ENCODE measurements around the gene AKR1D1.

Gene AKR1D1

GRCh38 chr7:138092486-138093028, 16.3 kb downstream of the AKR1D1 start:
- Histone ChIP-seq H3K36me3 (ENCODE audit: insufficient read depth, low read length) (no peaks in the 10 kb centered on the region), H3K27me3 (ENCODE audit: insufficient read depth, low read length, poor library complexity) (no peaks in the 10 kb centered on the region), H3K9ac (ENCODE audit: low read depth, low read length) (no peak overlapping the region), H2AFZ (ENCODE audit: low read depth, low read length) (no peak overlapping the region), H3K9me3 (ENCODE audit: insufficient read depth, low read length, severe bottlenecking) (no peaks in the 10 kb centered on the region), H3K4me1 (ENCODE audit: insufficient read depth, low read length) (no peaks in the 10 kb centered on the region), H4K20me1 (ENCODE audit: insufficient read depth, low read length) (no peaks in the 10 kb centered on the region), H3K27ac (ENCODE audit: low read length) (no peak overlapping the region), H3K4me3 (ENCODE audit: low read depth in 1 of 2, low read length in 2 of 2) (no peak overlapping the region), H3K4me2 (ENCODE audit: insufficient read depth, low read length) (no peak overlapping the region), H3K79me2 (ENCODE audit: insufficient read depth, low read length) (no peaks in the 10 kb centered on the region)
- DNase-seq (no peak), ATAC-seq (ENCODE audit: insufficient read depth, low read depth) (no peak)
- TF ChIP-seq CTCF (IDR thresholded peaks at IDR 0.05; ENCODE audit: borderline replicate concordance, extremely low read depth, low read length, poor library complexity, severe bottlenecking) (no peak), EZH2 (IDR thresholded peaks at IDR 0.05; ENCODE audit: borderline replicate concordance, low read depth, low read length, severe bottlenecking) (no peak)

DNA sequence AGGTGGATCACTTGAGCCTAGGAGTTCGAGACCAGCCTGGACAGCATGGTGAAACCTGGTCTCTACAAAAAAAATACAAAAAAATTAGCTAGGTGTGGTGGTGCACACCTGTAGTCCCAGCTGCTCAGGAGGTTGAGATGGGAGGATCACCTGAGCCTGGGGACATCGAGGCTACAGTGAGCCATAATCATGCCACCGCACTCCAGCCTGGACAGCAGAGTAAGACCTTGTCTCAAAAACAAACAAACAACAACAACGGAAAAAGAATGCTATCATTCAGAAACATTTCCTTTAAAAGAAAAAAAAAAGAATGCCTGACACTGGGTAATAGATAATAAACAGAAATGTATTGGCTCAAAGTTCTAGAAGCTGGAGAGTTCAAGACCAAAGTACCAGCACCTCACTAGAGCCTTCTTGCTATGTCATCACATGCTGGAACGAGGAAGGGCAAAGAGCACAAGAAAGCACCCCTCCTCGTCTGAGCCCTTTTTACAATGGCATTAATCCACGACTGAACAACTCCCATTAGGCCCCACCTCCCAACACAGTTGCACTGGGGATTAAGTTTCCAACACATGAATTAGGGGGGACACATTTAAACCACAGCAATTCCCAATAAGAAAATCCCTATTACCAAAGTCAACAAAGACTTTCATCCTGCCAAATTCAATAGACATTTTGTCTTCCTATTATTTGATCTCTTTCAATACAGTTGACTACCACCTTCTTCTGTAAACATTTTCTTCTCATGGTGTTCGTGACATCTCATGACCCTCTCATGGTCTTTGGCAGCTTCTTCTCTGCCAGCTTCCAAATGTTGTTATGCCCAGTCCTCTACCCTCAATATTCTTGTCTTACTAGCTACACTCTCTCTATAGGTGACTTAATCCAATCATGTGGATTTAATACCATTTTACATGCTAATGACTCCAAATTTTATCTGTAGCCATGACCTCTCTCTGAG, 20.0 kb downstream of the AKR1D1 start:
- no peak for DNase-seq
- no peak for ATAC-seq (ENCODE audit: insufficient read depth, low read depth)
- Histone ChIP-seq H3K4me3 (ENCODE audit: low read depth in 1 of 2, low read length in 2 of 2) (no peak overlapping the region), H3K79me2 (ENCODE audit: insufficient read depth, low read length) (no peaks in the 10 kb centered on the region), H3K27ac (ENCODE audit: low read length) (no peak overlapping the region), H2AFZ (ENCODE audit: low read depth, low read length) (no peak overlapping the region), H3K4me1 (ENCODE audit: insufficient read depth, low read length) (no peaks in the 10 kb centered on the region), H3K4me2 (ENCODE audit: insufficient read depth, low read length) (no peak overlapping the region), H3K9me3 (ENCODE audit: insufficient read depth, low read length, severe bottlenecking) (no peaks in the 10 kb centered on the region), H3K9ac (ENCODE audit: low read depth, low read length) (no peak overlapping the region), H4K20me1 (ENCODE audit: insufficient read depth, low read length) (no peaks in the 10 kb centered on the region), H3K36me3 (ENCODE audit: insufficient read depth, low read length) (no peaks in the 10 kb centered on the region), H3K27me3 (ENCODE audit: insufficient read depth, low read length, poor library complexity) (no peaks in the 10 kb centered on the region)
- no peak for TF ChIP-seq CTCF (IDR thresholded peaks at IDR 0.05; ENCODE audit: borderline replicate concordance, extremely low read depth, low read length, poor library complexity, severe bottlenecking)
- TF ChIP-seq EZH2 (IDR thresholded peaks at IDR 0.05; ENCODE audit: borderline replicate concordance, low read depth, low read length, severe bottlenecking), result no peak

GRCh38 chr7:138097064-138097741, 20.9 kb downstream of the AKR1D1 start:
- no peaks in the 10 kb centered on the region for H3K79me2 ChIP-seq (ENCODE audit: insufficient read depth, low read length)
- TF ChIP-seq CTCF (IDR thresholded peaks at IDR 0.05; ENCODE audit: borderline replicate concordance, extremely low read depth, low read length, poor library complexity, severe bottlenecking), result peak; percentile 39
- no peak for TF ChIP-seq EZH2 (IDR thresholded peaks at IDR 0.05; ENCODE audit: borderline replicate concordance, low read depth, low read length, severe bottlenecking)
- no peak overlapping the region for H3K9ac ChIP-seq (ENCODE audit: low read depth, low read length)
- peak; percentile 47; the same call in 1 of the 3 replicates for ATAC-seq (ENCODE audit: insufficient read depth, low read depth)
- no peak overlapping the region for H3K4me2 ChIP-seq (ENCODE audit: insufficient read depth, low read length)
- no peak overlapping the region for H2AFZ ChIP-seq (ENCODE audit: low read depth, low read length)
- no peaks in the 10 kb centered on the region for H3K4me1 ChIP-seq (ENCODE audit: insufficient read depth, low read length)
- H3K9me3 ChIP-seq (ENCODE audit: insufficient read depth, low read length, severe bottlenecking), result no peaks in the 10 kb centered on the region
- H3K4me3 ChIP-seq (ENCODE audit: low read depth in 1 of 2, low read length in 2 of 2), result no peak overlapping the region
- H4K20me1 ChIP-seq (ENCODE audit: insufficient read depth, low read length), result no peaks in the 10 kb centered on the region
- no peak overlapping the region for H3K27ac ChIP-seq (ENCODE audit: low read length)
- H3K27me3 ChIP-seq (ENCODE audit: insufficient read depth, low read length, poor library complexity), result no peaks in the 10 kb centered on the region
- no peaks in the 10 kb centered on the region for H3K36me3 ChIP-seq (ENCODE audit: insufficient read depth, low read length)
- peak; percentile 22 for DNase-seq

Measured in DND-41 (cell line).